HG03039 (cell line): ENCODE measurements around the gene MVK.
"Not testable (repeated sequence)": the region's sequence is repeated elsewhere in the genome, so short reads cannot be mapped to it uniquely, and the experiment has no call there.

Source experiments
- ATAC-seq: cut with Tn5 transposase; IDR thresholded peaks from one replicate; pipeline ENCODE4 v1.9.1; 2021; ENCODE audit warnings: mild to moderate bottlenecking, moderate library complexity; ENCODE audit not compliant: unreplicated experiment

Gene MVK

GRCh38 chr12:109588461-109589239 lies 15.1 kb downstream of the MVK start:
- ATAC-seq: no peak

GRCh38 chr12:109589240-109589590 lies 15.6 kb downstream of the MVK start:
- no peak for ATAC-seq

DNA sequence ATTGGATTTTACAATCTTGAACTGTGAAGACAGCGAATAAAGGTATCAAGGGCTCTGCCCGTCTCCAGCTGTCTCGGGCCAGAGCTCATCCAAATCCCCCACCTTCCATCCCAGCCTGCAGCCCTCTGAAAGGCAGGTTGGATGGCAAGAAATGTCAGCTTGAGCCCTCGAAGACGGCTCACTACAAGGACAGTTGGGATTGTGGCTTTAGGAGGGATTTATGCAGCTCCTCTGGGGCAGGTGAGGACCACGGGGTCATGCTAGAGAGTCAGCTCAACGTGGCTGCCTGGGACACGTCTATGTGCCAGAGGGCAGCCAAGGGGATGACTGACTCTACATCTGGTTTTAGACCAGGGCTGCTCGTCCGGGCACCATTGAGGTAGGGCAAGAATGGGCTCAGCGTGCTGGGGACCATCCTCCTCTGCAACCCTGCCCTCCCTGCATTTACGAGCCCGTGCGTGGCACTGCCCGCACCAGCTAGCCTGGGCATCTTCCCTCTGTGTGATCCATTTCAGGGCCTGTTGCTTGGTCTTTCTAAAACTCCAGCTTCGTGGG lies 16.2 kb downstream of the MVK start:
- no peak for ATAC-seq

DNA sequence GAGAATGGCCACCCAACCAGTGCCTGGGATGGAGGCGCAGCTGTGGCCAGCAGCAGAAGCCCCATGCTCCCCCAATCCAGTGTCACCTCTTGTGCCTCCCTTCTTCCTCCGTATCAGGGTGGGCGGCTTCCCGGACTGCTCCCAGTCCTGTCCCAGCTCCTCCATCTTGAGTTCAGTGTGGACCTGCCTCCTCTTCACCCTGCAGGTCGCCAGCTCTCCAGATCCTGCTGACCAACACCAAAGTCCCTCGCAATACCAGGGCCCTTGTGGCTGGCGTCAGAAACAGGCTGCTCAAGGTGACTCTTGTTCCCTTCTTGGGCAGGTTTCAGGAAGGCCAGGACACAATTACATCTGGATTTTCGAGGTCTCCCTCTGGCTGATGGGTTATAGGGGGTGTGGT lies 17.0 kb downstream of the MVK start:
- ATAC-seq: no peak

- no peak for ATAC-seq
Measured at GRCh38 chr12:109591041-109591440, 17.4 kb downstream of the MVK start.

DNA sequence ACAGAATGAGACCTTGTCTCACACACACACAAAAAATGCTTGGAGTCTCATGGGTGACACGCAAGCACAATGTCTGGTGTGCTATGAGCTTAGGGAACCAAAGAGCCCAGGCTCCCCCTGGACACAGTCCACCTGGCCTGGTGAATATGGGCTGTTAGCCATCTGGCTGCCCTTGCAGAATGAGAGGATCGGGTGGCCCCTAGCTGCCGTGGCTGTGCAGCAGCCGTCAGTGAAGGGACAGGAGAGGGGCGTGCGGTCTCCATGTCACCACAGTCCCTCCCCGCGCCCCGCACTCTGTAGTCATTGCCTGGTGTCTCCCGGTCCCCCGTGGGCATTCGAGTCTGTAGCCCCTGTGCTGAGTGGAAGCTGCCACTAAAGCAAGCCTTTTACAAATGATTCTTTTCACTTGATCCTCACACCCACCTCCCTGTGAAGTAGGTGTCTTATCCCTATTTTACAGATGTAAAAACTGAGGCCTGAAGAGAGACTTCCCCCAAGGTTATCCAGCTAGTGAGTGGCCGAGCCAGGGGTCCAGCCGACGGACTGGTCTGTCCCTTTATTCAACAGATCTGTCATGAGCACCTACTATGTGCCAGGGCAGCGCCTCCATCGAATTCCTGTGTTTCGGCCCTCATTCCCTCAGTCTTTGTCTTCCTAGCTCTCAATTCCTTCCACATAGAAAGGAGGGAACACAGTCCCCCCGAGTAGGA lies 18.8 kb downstream of the MVK start:
- ATAC-seq: no peak

DNA sequence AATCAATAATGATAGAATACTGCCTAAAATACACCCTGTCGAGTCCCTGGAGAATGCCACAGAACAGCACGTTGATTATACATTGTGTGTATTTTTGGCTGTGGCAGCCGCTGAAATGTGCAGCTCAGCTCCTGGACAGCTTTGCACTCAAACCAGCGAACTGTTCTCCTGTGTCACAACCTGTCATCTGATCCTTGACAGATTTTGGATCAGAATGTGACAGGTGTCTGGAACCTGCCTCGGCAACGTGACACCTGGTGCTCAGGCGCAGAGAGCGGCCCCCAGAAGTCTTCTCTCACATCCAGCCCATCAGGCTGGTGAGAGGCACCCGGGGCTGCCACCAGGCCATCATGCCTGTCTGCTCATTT lies 19.3 kb downstream of the MVK start:
- ATAC-seq: no peak

GRCh38 chr12:109594556-109595317 lies 21.1 kb downstream of the MVK start:
- no peak for ATAC-seq

DNA sequence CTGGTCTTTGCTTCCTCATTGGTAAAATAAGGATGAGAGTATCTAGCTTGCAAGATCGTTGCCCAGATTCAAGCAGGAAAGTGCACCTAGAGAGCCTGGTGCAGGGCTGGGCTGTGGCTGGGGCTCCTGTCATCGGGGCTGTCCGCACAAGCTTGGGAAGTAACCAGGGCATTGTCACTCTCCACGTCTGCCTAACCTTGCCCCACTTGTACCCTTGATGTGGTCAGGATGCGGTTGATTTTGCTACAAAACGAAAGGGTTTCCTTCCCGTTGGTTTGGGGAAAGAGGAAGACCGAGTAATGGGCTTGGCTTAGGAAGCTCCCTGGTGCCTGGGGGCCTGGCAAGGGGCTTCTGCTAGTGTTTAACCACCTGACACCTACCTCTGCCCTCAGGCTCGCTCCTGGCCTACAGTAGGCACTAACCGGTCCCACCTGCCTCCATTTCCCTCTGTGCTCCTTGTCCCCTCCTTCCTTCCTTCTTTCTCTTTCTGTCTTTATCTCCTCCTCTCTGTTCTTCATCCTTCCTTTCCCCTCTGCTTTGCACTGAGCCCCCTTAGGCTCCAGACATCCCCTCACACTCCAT lies 21.8 kb downstream of the MVK start:
- ATAC-seq: no peak

GRCh38 chr12:109596418-109597244 lies 23.0 kb downstream of the MVK start:
- ATAC-seq: no peak

DNA sequence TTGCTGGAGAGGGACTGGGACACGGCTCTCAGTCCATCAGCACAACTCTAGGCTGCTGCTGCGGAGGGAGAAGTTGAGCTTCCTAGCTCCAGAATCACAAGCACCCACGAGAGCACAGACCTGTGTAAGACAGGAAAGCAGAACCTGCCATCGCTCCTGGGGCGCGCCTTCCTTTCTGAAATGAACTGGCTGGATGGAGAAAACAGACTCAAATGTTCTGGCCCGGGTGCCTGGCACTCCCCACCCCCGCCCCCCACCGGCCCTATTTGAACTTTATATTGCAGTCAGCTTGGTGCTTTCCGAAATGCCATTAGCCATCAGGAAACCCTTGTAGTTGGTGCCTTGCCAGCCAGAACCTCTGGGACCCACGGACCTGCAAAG lies 23.8 kb downstream of the MVK start:
- no peak for ATAC-seq

- no peak for ATAC-seq
Measured at GRCh38 chr12:109597795-109598427, 24.3 kb downstream of the MVK start.

DNA sequence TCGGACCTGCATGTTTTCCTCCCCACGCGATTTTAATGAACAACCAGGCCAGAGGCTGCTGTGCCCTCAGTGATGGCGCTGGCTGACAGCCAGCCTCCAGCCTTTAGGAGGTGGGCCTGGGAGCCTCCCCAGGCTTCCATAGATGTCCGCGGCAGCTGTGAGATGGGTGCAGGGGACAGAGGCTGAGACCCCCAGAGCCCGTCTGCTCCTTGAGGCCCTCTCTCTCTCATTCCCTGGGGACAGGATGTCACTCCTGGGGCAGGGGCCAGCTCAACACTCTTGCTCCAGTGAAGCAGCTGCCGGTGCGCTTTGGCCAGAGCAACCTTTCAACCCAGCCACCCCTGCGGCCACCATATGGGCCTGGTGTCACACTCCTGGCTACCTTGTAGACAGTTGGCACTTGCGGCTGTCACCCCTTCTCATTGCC lies 24.8 kb downstream of the MVK start:
- ATAC-seq: no peak

DNA sequence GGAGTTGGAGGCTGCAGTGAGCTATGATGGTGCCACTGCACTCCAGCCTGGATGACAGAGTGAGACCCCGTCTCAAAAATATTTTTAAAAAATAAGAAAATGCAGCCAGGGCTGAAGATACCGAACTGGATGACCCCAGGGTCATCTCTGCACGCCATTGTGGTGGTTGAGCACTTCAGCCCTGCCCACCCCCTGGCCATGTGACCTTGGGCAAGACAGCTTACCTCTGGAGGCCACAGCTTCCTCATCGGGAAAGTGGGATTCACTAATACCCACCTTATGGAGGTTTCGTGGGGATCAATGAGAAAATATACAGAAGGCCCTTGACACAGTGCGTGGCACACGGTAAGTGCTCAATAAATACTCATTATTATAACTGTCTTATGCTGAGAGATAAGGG lies 25.5 kb downstream of the MVK start:
- ATAC-seq: no peak

- ATAC-seq: no peak
Measured at GRCh38 chr12:109600481-109600880, 26.9 kb downstream of the MVK start.

DNA sequence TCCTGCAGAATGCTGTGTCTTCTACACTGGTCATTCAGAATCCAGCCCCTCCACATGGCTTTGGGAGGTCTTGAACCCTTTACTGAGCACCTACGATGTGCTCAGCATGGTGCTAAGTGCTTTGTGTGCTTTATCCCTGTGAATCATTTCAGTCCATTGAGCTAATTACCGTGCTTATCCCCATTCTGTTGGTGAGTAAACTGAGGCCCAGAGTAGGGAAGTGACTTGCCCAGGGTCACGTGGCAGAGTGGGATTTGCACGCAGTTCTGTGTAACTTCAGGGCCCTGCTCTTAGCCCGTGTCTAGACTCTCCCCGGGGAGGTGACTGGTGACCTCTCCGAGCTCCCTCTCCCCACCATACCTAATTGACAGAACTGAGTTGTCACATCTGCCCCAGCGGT lies 27.4 kb downstream of the MVK start:
- no peak for ATAC-seq

DNA sequence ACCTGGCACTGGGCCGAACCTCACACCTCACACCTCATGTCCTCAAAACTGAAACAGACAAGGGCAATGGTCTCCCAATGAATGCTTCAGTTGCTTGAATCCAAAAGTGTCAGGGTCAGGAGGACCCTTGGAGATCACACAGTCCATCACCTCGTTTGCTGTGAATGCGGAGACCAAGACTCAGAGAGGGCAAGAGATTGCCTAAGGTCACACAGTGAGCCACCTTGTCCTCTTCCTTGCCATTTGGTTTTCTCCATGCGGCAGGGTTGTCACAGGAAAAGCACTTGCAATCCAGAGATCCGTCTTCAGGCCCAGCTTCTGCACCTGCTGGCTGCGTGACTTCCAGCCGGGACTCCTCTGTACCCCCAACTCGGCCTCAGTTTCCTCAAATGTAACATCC lies 28.0 kb downstream of the MVK start:
- no peak for ATAC-seq

GRCh38 chr12:109602132-109602531 lies 28.5 kb downstream of the MVK start:
- ATAC-seq: not testable (repeated sequence)

GRCh38 chr12:109604132-109604585 lies 30.6 kb downstream of the MVK start:
- ATAC-seq: no peak

DNA sequence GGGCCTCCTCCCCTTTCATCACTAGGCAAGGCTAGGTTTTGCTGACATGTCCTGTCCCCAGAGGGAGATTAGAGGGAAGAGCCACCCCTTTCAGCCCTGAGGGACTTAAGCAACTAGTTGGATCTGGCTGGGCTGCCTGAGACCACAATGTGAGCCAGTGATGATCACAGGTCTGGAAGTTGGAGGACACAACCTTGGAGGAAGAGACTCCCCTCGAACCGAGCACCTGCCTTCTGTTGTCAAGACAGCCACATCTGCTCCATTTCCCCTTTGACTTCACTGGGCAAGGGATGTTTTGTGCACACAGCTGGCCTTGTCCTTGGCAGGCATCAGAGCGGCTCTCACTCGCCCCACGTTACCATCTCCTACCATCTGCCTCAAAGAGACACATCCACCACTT lies 31.4 kb downstream of the MVK start:
- ATAC-seq: no peak
